Liver (tissue), 9 donors: Measurements from ENCODE around the gene RTBDN. TPM values are rescaled to one million over a fixed set of nuclear protein-coding genes. Genes with fewer than 3 reads are reported as not detected.
"Not testable (repeated sequence)": the region's sequence is repeated elsewhere in the genome, so short reads cannot be mapped to it uniquely, and the experiment has no call there.

Experiments
- DNase-seq: peaks from one replicate; pipeline ENCODE4 v3.0.0-alpha.2; 2017; ENCODE audit warnings: low spot score
- H3K27ac ChIP-seq, 2 donors: one replicate each; pipeline ENCODE4 v1.7.0; 2013; ENCODE audit warnings: inconsistent platforms in 2 of 2, low read length in 2 of 2, control low read depth in 1 of 2, low read depth in 1 of 2, mild to moderate bottlenecking in 1 of 2
- H3K27me3 ChIP-seq, 4 donors: one replicate each; pipeline versions ENCODE4 v1.6.1 to v1.7.0; 2013; ENCODE audit warnings: low read length in 3 of 4, inconsistent platforms in 1 of 4, mild to moderate bottlenecking in 1 of 4, moderate library complexity in 1 of 4; ENCODE audit not compliant: control insufficient read depth in 4 of 4, insufficient read depth in 4 of 4
- H3K36me3 ChIP-seq, 4 donors: one replicate each; pipeline versions ENCODE4 v1.6.1 to v1.7.0; 2013; ENCODE audit warnings: low read length in 3 of 4, mild to moderate bottlenecking in 3 of 4, low read depth in 1 of 4, moderate library complexity in 1 of 4; ENCODE audit not compliant: control insufficient read depth in 4 of 4, insufficient read depth in 3 of 4
- H3K4me1 ChIP-seq, 4 donors: one replicate each; pipeline versions ENCODE4 v1.6.1 to v1.7.0; 2013; ENCODE audit warnings: low read length in 3 of 4, mild to moderate bottlenecking in 3 of 4, moderate library complexity in 1 of 4; ENCODE audit not compliant: control insufficient read depth in 4 of 4, insufficient read depth in 4 of 4
- H3K4me3 ChIP-seq, 3 donors: one replicate each; pipeline versions ENCODE4 v1.6.1 to v1.7.0; 2013; ENCODE audit warnings: low read length in 3 of 3, control low read depth in 1 of 3, low read depth in 1 of 3, mild to moderate bottlenecking in 1 of 3
- H3K9ac ChIP-seq, 2 donors: one replicate each; pipeline ENCODE4 v1.7.0; 2013; ENCODE audit warnings: low read length in 2 of 2, mild to moderate bottlenecking in 2 of 2, moderate library complexity in 2 of 2, control low read depth in 1 of 2, low read depth in 1 of 2
- H3K9me3 ChIP-seq, 4 donors: one replicate each; pipeline versions ENCODE4 v1.6.1 to v1.7.0; 2013; ENCODE audit warnings: low read length in 3 of 4; ENCODE audit not compliant: control insufficient read depth in 4 of 4
- ATF3 ChIP-seq: IDR thresholded peaks from 2 replicates; pipeline ENCODE4 v1.6.1; 2016; ENCODE audit warnings: antibody characterized with exemption
- EGR1 ChIP-seq, 2 donors: IDR thresholded peaks; 2 replicates each; pipeline ENCODE4 v1.6.1; 2016 to 2018; ENCODE audit warnings: antibody characterized with exemption in 2 of 2, low read depth in 2 of 2
- FOXA1 ChIP-seq: IDR thresholded peaks from 2 replicates; pipeline ENCODE4 v1.6.1; 2016; ENCODE audit warnings: antibody characterized with exemption
- FOXA2 ChIP-seq: IDR thresholded peaks from 2 replicates; pipeline ENCODE4 v1.6.1; 2016; ENCODE audit warnings: antibody characterized with exemption
- HNF4A ChIP-seq, 2 donors: conservative IDR thresholded peaks; 2 replicates each; pipeline ENCODE4 v1.6.1; 2016; ENCODE audit warnings: antibody characterized with exemption in 2 of 2, mild to moderate bottlenecking in 2 of 2
- JUND ChIP-seq, 2 donors: IDR thresholded peaks; 2 replicates each; pipeline ENCODE4 v1.6.1; 2016; ENCODE audit warnings: antibody characterized with exemption in 2 of 2
- MAX ChIP-seq: IDR thresholded peaks from 2 replicates; pipeline ENCODE4 v1.6.1; 2016; ENCODE audit warnings: antibody characterized with exemption
- NR2F2 ChIP-seq: IDR thresholded peaks from 2 replicates; pipeline ENCODE4 v1.6.1; 2016; ENCODE audit warnings: antibody characterized with exemption
- RAD21 ChIP-seq, 2 donors: IDR thresholded peaks; 2 replicates each; pipeline ENCODE4 v1.6.1; 2016; ENCODE audit warnings: antibody characterized with exemption in 2 of 2, mild to moderate bottlenecking in 2 of 2
- YY1 ChIP-seq: IDR thresholded peaks from 2 replicates; pipeline ENCODE4 v1.6.1; 2016; ENCODE audit warnings: antibody characterized with exemption, mild to moderate bottlenecking
- ZBTB33 ChIP-seq: IDR thresholded peaks from 2 replicates; pipeline ENCODE4 v1.6.1; 2016; ENCODE audit warnings: antibody characterized with exemption
- WGBS: extraction: QIAGEN DNeasy Blood & Tissue Kit; methylation state at CpG from one replicate; pipeline ENCODE4 v1.1.7; 2013; 5-methylcytosine and 5-hydroxymethylcytosine counted together
- polyA plus RNA-seq, 2 donors: library from polyadenylated mRNA; stranded (reverse) in 1 of 2; unstranded in 1 of 2; fragments of 200-250 nt in 1 of 2; fragments of >200 nt in 1 of 2; fragmentation: Nextera tagmentation in 1 of 2; extraction: Ambion mirVana in 1 of 2; gene quantifications; one replicate each; pipeline versions ENCODE4 v1.2.1 to v1.2.3, GENCODE V29; 2013 to 2015
- total RNA-seq, 2 donors: library from RNA; depleted of rRNA; stranded (reverse); fragments of >200 nt; gene quantifications; one replicate each; pipeline ENCODE4 v1.2.3, GENCODE V29; 2014
- TF ChIP-seq, protein P1 (sequence below): fragments of 150-350 bp; IDR thresholded peaks from 2 replicates; pipeline ENCODE4 v1.5.1; 2017; ENCODE audit warnings: improper control_type of control experiment, low read depth, low read length; ENCODE audit not compliant: missing input control
- donor health status: healthy.
- donor health status: healthy.
- donor health status: healthy.
- donor health status: healthy.
- donor health status: healthy.

The RTBDN gene
- total and polyA plus RNA-seq, 4 donors: not detected

DNA sequence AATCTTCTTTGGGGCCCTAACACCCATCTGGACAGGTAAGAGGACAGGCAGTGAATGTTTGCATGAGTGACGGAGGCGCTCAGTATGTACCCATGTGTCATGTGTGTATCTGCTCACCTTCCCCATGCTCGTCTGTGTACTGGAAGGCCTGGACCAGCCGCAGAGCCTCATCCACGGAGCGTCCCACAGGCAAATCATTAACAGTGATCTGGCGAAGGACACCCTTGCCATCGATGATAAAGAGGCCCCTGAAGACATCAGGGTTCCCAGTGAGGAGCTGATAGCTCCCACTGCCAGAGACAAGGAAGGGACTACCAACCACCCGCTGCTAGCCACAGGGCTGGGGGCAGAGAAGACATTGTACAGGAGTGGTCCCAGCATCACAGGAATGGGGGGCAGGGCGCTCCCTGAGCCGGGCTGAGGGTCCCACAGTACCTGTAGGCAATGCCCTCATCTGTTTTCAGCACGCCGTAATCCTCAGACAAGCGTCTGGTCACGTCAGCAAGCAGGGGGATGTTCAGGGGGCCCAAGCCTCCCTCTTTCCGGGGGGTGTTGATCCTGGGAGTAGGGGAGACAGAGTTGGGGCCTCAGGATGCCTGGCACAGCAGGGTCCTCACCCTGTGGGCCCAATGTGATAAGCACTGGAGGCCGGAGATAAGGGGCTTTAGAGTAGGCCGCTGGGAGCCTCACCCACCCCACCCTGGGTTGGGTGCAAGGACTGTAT lies 34.5 kb downstream of the RTBDN start:
- Histone ChIP-seq H3K27ac (no peak overlapping the region), H3K36me3 (peaks cover 0 to 6% (median 1%) of the 10 kb centered on the region in 4 donors), H3K9ac (no peak overlapping the region), H3K9me3 (no peaks in the 10 kb centered on the region), H3K4me3 (no peak overlapping the region), H3K27me3 (no peaks in the 10 kb centered on the region), H3K4me1 (peaks cover 0 to 33% (median 21%) of the 10 kb centered on the region in 4 donors)
- TF ChIP-seq ATF3 (no peak), YY1 (no peak), HNF4A (conservative IDR thresholded peaks at IDR 0.05) (no peak), FOXA1 (no peak)
- TF ChIP-seq, protein P1, sequence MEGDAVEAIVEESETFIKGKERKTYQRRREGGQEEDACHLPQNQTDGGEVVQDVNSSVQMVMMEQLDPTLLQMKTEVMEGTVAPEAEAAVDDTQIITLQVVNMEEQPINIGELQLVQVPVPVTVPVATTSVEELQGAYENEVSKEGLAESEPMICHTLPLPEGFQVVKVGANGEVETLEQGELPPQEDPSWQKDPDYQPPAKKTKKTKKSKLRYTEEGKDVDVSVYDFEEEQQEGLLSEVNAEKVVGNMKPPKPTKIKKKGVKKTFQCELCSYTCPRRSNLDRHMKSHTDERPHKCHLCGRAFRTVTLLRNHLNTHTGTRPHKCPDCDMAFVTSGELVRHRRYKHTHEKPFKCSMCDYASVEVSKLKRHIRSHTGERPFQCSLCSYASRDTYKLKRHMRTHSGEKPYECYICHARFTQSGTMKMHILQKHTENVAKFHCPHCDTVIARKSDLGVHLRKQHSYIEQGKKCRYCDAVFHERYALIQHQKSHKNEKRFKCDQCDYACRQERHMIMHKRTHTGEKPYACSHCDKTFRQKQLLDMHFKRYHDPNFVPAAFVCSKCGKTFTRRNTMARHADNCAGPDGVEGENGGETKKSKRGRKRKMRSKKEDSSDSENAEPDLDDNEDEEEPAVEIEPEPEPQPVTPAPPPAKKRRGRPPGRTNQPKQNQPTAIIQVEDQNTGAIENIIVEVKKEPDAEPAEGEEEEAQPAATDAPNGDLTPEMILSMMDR: no peak
- WGBS: 82% methylated on average over 18 of the region's 18 CpGs
- peak; percentile 81 for DNase-seq

DNA sequence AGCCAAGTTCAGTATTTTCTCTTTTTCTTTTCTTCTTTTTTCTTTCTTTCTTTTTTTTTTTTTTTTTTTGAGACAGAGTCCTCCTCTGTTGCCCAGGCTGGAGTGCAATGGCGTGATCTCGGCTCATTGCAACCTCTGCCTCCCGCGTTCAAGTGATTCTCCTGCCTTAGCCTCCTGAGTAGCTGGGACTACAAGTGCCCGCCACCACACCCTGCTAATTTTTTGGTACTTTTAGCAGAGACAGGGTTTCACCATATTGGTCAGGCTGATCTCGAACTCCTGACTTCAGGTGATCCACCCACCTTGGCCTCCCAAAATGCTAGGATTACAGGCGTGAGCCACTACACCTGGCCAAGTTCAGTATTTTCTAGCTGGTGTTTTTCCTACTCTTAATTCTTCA lies 36.8 kb downstream of the RTBDN start:
- not testable (repeated sequence) for H3K36me3 ChIP-seq, DNase-seq, H3K4me3 ChIP-seq, H3K27me3 ChIP-seq, H3K9me3 ChIP-seq, H3K9ac ChIP-seq, H3K27ac ChIP-seq
- WGBS: 96% methylated on average over 7 of the region's 7 CpGs
- peaks cover 0 to 37% (median 22%) of the 10 kb centered on the region in 4 donors for H3K4me1 ChIP-seq

DNA sequence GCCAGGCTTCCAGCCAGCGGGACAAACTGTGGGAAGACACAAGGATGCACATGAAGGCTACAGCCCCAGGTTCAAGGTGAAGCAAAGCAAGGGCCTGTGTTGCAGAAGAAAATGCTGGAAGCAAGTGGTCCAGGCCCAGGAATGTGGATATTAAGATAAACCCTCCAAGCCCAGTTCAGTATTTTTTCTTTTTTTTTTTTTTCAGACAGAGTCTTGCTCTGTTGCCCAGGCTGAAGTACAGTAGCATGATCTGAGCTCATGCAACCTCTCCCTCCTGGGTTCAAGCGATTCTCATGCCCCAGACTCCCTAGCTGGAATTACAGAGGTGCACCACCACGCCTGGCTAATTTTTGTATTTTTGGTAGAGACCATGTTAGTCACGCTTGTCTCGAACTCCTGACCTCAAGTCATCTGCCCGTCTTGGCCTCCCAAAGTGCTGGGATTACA lies 37.2 kb downstream of the RTBDN start:
- 94% methylated on average over 6 of the region's 6 CpGs for WGBS
- TF ChIP-seq YY1 (no peak), ZBTB33 (no peak), RAD21 (IDR thresholded peaks at IDR 0.05) (no peak), JUND (IDR thresholded peaks at IDR 0.05) (no peak), EGR1 (IDR thresholded peaks at IDR 0.05; ENCODE audit: low read depth in 2 of 2) (no peak), ATF3 (no peak), NR2F2 (no peak), FOXA2 (no peak), MAX (no peak), HNF4A (conservative IDR thresholded peaks at IDR 0.05) (no peak)
- H3K4me3 ChIP-seq: no peak overlapping the region
- H3K27ac ChIP-seq: no peak overlapping the region
- no peak for DNase-seq
- H3K4me1 ChIP-seq: peaks cover 0 to 32% (median 18%) of the 10 kb centered on the region in 4 donors
- no peaks in the 10 kb centered on the region for H3K27me3 ChIP-seq
- peaks cover 0 to 6% (median 1%) of the 10 kb centered on the region in 4 donors for H3K36me3 ChIP-seq
- no peak overlapping the region for H3K9ac ChIP-seq
- H3K9me3 ChIP-seq: no peaks in the 10 kb centered on the region
